ENCODE results near the gene TMEM44.
"Not testable (repeated sequence)": the region's sequence is repeated elsewhere in the genome, so short reads cannot be mapped to it uniquely, and the experiment has no call there.

Gene TMEM44

GRCh38 chr3:194618858-194619608 lies 14.2 kb downstream of the TMEM44 start:
- Histone ChIP-seq H3K4me1 (ENCODE audit: control insufficient read depth, insufficient read depth, low read length) (no peaks in the 10 kb centered on the region), H3K4me3 (ENCODE audit: low read length) (no peak overlapping the region), H3K27me3 (ENCODE audit: control insufficient read depth, insufficient read depth, low read length) (no peaks in the 10 kb centered on the region), H3K36me3 (ENCODE audit: control insufficient read depth, insufficient read depth, low read length) (no peaks in the 10 kb centered on the region), H3K9ac (ENCODE audit: low read length) (no peak overlapping the region), H3K27ac (ENCODE audit: low read depth, low read length) (no peak overlapping the region)

DNA sequence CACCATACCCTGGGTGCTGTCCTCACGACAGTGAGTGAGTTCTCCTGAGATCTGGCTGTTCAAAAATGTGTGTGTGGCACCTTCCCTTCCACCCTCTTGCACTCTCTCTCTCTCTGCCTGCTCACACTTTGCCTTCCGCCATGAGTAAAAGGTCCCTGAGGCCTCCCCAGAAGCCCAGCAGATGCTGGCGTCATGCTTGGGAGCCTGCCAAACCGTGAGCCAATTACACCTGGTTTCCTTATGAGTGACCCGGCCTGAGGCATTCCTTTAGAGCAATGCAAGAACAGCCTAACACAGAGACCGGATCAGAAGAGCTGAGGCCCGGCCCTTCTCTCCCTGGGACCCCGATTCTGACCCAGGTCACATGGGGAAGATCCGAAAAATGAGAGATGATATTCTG lies 15.4 kb downstream of the TMEM44 start:
- Histone ChIP-seq H3K4me3 (ENCODE audit: low read length) (no peak overlapping the region), H3K27ac (ENCODE audit: low read depth, low read length) (no peak overlapping the region), H3K36me3 (ENCODE audit: control insufficient read depth, insufficient read depth, low read length) (no peaks in the 10 kb centered on the region), H3K4me1 (ENCODE audit: control insufficient read depth, insufficient read depth, low read length) (no peaks in the 10 kb centered on the region), H3K27me3 (ENCODE audit: control insufficient read depth, insufficient read depth, low read length) (no peaks in the 10 kb centered on the region), H3K9ac (ENCODE audit: low read length) (no peak overlapping the region)

DNA sequence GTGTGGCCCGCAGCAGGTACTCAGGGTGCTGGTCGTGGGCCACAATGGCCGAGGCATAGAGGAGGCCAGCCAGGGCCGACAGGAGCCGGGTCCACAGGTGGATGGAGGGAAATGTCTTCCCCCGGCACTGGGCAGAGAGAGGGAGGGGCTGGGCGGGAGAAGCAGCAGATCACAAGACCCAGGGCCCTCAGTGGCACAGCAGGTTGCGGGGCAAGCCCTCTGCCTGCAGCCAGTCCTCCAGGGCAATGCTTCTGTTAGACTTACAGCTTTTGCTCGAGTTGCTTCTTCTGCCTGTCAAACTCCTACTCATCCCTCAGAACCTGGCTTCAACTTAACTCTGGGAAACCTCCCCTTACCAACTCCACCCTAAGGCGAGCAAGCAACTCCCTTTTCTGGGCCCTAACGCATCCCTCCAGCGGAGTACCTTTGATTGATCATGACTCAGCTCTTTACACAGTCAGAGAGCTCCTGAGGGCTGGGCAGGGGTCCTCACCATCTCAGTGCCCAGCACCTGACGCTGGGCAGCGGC lies 16.0 kb downstream of the TMEM44 start:
- H3K9ac ChIP-seq (ENCODE audit: low read length), result no peak overlapping the region
- H3K27me3 ChIP-seq (ENCODE audit: control insufficient read depth, insufficient read depth, low read length), result no peaks in the 10 kb centered on the region
- H3K4me1 ChIP-seq (ENCODE audit: control insufficient read depth, insufficient read depth, low read length), result no peaks in the 10 kb centered on the region
- H3K4me3 ChIP-seq (ENCODE audit: low read length), result no peak overlapping the region
- no peak overlapping the region for H3K27ac ChIP-seq (ENCODE audit: low read depth, low read length)
- no peaks in the 10 kb centered on the region for H3K36me3 ChIP-seq (ENCODE audit: control insufficient read depth, insufficient read depth, low read length)

DNA sequence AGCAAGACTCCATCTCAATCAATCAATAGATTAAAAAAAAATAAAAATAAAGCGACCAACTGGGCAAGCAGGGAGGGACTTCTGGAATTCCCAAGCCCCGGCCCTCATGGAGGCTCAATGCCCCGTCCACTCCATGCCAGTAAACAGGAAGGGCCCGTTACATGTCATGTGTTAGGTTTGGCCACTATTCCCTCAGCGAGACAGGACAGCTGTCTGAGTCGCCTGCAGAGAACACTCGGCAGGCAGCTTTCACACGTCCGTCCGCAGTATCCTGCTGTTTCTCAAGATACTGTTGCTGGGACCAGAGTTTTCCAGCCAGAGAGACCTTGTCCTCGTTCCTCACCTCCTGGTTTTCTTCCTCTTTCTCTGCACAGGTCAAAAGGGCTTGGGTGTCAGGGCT lies 18.0 kb downstream of the TMEM44 start:
- Histone ChIP-seq H3K27me3 (ENCODE audit: control insufficient read depth, insufficient read depth, low read length) (no peaks in the 10 kb centered on the region), H3K27ac (ENCODE audit: low read depth, low read length) (no peak overlapping the region), H3K9ac (ENCODE audit: low read length) (no peak overlapping the region), H3K4me3 (ENCODE audit: low read length) (no peak overlapping the region), H3K4me1 (ENCODE audit: control insufficient read depth, insufficient read depth, low read length) (no peaks in the 10 kb centered on the region), H3K36me3 (ENCODE audit: control insufficient read depth, insufficient read depth, low read length) (no peaks in the 10 kb centered on the region)

DNA sequence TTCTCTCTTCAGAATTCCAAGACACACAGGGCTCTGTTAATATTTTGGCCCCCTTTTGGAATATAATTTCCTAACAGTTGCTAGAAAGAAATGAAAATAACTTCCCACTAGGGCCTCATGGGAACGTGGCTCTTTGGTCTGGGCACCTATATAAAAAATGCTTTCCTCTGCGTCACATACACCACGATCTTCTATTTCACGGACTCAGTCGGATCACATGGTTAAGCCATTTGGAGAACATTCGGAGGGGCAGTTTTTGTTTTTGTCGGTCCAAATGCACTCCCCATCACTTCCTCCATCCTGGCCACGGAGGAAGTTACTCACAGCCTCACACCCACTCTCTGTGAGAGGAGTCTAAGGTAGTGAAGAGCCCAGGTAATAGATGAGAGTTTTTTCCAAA lies 21.0 kb downstream of the TMEM44 start:
- no peaks in the 10 kb centered on the region for H3K36me3 ChIP-seq (ENCODE audit: control insufficient read depth, insufficient read depth, low read length)
- no peaks in the 10 kb centered on the region for H3K4me1 ChIP-seq (ENCODE audit: control insufficient read depth, insufficient read depth, low read length)
- H3K4me3 ChIP-seq (ENCODE audit: low read length), result no peak overlapping the region
- no peaks in the 10 kb centered on the region for H3K27me3 ChIP-seq (ENCODE audit: control insufficient read depth, insufficient read depth, low read length)
- H3K27ac ChIP-seq (ENCODE audit: low read depth, low read length), result no peak overlapping the region
- no peak overlapping the region for H3K9ac ChIP-seq (ENCODE audit: low read length)

DNA sequence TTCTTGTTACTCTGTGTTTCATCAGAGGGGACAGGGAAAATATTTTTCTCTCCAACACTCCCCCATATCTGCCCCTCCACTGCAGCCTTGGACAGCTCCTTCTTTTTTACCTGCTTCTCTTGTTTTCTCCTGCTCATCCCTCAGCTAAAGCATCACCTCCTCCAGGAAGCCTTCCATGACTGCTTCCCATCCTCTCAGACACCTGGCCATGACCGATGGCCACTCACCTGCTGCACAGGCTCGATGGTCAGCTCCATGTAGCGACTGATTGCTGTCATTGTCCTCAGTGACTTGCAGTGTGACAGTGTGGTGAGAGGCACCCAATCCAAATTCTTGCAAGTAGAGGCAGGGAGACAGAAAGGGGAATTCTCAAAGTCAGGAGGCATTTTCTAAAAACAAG lies 22.5 kb downstream of the TMEM44 start:
- no peak overlapping the region for H3K9ac ChIP-seq (ENCODE audit: low read length)
- H3K27ac ChIP-seq (ENCODE audit: low read depth, low read length), result no peak overlapping the region
- no peaks in the 10 kb centered on the region for H3K4me1 ChIP-seq (ENCODE audit: control insufficient read depth, insufficient read depth, low read length)
- no peaks in the 10 kb centered on the region for H3K36me3 ChIP-seq (ENCODE audit: control insufficient read depth, insufficient read depth, low read length)
- no peaks in the 10 kb centered on the region for H3K27me3 ChIP-seq (ENCODE audit: control insufficient read depth, insufficient read depth, low read length)
- H3K4me3 ChIP-seq (ENCODE audit: low read length), result no peak overlapping the region

- no peak overlapping the region for H3K27ac ChIP-seq (ENCODE audit: low read depth, low read length)
- H3K9ac ChIP-seq (ENCODE audit: low read length), result no peak overlapping the region
- H3K4me1 ChIP-seq (ENCODE audit: control insufficient read depth, insufficient read depth, low read length), result no peaks in the 10 kb centered on the region
- H3K27me3 ChIP-seq (ENCODE audit: control insufficient read depth, insufficient read depth, low read length), result no peaks in the 10 kb centered on the region
- H3K4me3 ChIP-seq (ENCODE audit: low read length), result no peak overlapping the region
- no peaks in the 10 kb centered on the region for H3K36me3 ChIP-seq (ENCODE audit: control insufficient read depth, insufficient read depth, low read length)
Measured at GRCh38 chr3:194609601-194610000, 23.6 kb downstream of the TMEM44 start.

GRCh38 chr3:194608981-194609380 lies 24.2 kb downstream of the TMEM44 start:
- no peaks in the 10 kb centered on the region for H3K36me3 ChIP-seq (ENCODE audit: control insufficient read depth, insufficient read depth, low read length)
- no peak overlapping the region for H3K4me3 ChIP-seq (ENCODE audit: low read length)
- H3K27ac ChIP-seq (ENCODE audit: low read depth, low read length), result no peak overlapping the region
- no peak overlapping the region for H3K9ac ChIP-seq (ENCODE audit: low read length)
- no peaks in the 10 kb centered on the region for H3K4me1 ChIP-seq (ENCODE audit: control insufficient read depth, insufficient read depth, low read length)
- no peaks in the 10 kb centered on the region for H3K27me3 ChIP-seq (ENCODE audit: control insufficient read depth, insufficient read depth, low read length)

DNA sequence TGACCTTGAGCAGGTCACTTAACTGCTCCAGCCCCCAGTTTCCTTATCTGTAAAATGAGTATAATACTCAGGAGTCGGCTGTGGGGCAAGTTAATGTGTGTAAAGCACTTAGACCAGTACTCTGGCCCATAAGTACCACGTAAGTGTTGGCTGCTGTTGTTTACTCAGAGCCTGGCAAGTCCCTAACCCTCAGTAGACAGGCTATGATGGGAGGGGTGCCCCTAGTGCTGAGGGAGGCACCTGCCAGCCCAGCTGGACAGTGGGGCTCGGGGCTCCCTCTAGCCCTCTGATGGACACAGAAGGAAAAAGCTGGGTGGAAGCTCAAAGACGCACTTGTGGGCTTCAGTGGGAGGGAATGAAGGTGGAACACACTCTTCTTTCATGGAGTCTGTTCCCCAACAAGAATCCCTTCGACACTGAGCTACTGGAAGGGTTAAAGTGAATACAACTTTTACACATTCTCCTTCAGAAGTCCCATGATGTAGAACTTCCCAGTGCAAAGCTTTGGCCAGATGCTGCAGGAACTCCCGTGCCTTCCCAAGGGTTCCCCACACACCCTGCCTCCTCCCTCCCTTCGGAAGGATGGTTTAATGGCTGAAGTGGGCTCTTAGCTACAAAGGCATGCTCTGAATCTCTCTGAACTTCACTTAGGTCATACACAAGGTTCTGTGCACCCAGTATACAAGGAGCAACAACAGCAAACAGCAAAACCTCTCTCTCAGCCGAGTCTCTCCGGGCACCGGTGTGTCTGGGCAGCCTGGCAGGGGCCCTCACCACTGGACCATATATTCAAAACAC lies 25.4 kb downstream of the TMEM44 start:
- Histone ChIP-seq H3K9ac (ENCODE audit: low read length) (no peak overlapping the region), H3K27ac (ENCODE audit: low read depth, low read length) (no peak overlapping the region), H3K27me3 (ENCODE audit: control insufficient read depth, insufficient read depth, low read length) (no peaks in the 10 kb centered on the region), H3K4me1 (ENCODE audit: control insufficient read depth, insufficient read depth, low read length) (no peaks in the 10 kb centered on the region), H3K4me3 (ENCODE audit: low read length) (no peak overlapping the region), H3K36me3 (ENCODE audit: control insufficient read depth, insufficient read depth, low read length) (no peaks in the 10 kb centered on the region)

- no peaks in the 10 kb centered on the region for H3K27me3 ChIP-seq (ENCODE audit: control insufficient read depth, insufficient read depth, low read length)
- H3K4me3 ChIP-seq (ENCODE audit: low read length), result no peak overlapping the region
- no peak overlapping the region for H3K9ac ChIP-seq (ENCODE audit: low read length)
- H3K27ac ChIP-seq (ENCODE audit: low read depth, low read length), result no peak overlapping the region
- H3K36me3 ChIP-seq (ENCODE audit: control insufficient read depth, insufficient read depth, low read length), result no peaks in the 10 kb centered on the region
- H3K4me1 ChIP-seq (ENCODE audit: control insufficient read depth, insufficient read depth, low read length), result no peaks in the 10 kb centered on the region
Measured at GRCh38 chr3:194606941-194607340, 26.3 kb downstream of the TMEM44 start.

DNA sequence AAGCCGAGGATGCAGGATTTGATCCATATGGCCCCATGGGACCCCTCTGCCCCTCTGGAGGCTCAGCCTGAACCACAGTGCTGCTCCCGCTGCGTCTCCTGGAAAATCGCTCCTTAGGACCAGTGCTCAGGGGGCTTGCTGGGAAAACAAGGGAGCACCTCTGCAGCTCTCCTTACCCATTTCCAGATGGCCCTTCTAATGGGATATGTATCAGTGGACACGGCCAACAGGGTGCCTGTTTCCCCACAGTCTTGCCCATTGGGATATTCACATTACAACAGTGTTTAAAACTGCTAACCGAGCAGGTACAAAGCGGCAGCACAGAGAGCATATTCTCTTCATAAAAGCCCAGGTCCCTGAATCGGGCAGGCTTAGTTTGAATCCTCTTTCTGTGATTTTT lies 27.1 kb downstream of the TMEM44 start:
- Histone ChIP-seq H3K27me3 (ENCODE audit: control insufficient read depth, insufficient read depth, low read length) (no peaks in the 10 kb centered on the region), H3K27ac (ENCODE audit: low read depth, low read length) (no peak overlapping the region), H3K4me1 (ENCODE audit: control insufficient read depth, insufficient read depth, low read length) (no peaks in the 10 kb centered on the region), H3K36me3 (ENCODE audit: control insufficient read depth, insufficient read depth, low read length) (no peaks in the 10 kb centered on the region), H3K9ac (ENCODE audit: low read length) (no peak overlapping the region), H3K4me3 (ENCODE audit: low read length) (no peak overlapping the region)

DNA sequence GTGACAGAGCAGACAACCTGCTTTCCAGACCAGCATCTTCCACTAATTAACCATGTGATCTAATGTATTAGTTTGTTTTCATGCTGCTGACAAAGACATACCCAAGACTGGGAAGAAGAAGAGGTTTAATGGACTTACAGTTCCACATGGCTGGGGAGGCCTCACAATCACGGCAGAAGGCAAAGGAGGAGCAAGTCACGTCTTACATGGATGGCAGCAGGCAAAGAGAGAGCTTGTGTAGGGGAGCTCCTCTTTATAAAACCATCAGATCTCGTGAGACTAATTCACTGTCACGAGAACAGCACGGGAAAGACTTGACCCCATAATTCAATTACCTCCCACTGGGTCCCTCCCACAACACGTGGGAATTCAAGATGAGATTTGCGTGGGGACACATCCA lies 27.9 kb downstream of the TMEM44 start:
- not testable (repeated sequence) for H3K4me3 ChIP-seq (ENCODE audit: low read length); H3K27me3 ChIP-seq (ENCODE audit: control insufficient read depth, insufficient read depth, low read length); H3K4me1 ChIP-seq (ENCODE audit: control insufficient read depth, insufficient read depth, low read length); H3K27ac ChIP-seq (ENCODE audit: low read depth, low read length); H3K36me3 ChIP-seq (ENCODE audit: control insufficient read depth, insufficient read depth, low read length); H3K9ac ChIP-seq (ENCODE audit: low read length)

- H3K27me3 ChIP-seq (ENCODE audit: control insufficient read depth, insufficient read depth, low read length), result no peaks in the 10 kb centered on the region
- H3K4me3 ChIP-seq (ENCODE audit: low read length), result no peak overlapping the region
- H3K4me1 ChIP-seq (ENCODE audit: control insufficient read depth, insufficient read depth, low read length), result no peaks in the 10 kb centered on the region
- no peaks in the 10 kb centered on the region for H3K36me3 ChIP-seq (ENCODE audit: control insufficient read depth, insufficient read depth, low read length)
- no peak overlapping the region for H3K27ac ChIP-seq (ENCODE audit: low read depth, low read length)
- no peak overlapping the region for H3K9ac ChIP-seq (ENCODE audit: low read length)
Measured at GRCh38 chr3:194604837-194605236, 28.4 kb downstream of the TMEM44 start.
